SK-N-SH treated with all-trans-retinoic acid at 6 μM for 48 hours (cell line): ENCODE measurements around the gene PEMT.

Experiments
- ARNTL ChIP-seq: fragments of 450-650 bp; formaldehyde crosslinking; IDR thresholded peaks from 2 replicates; pipeline ENCODE4 v1.5.0; 2020; ENCODE audit warnings: low read depth, mild to moderate bottlenecking, moderate library complexity, borderline replicate concordance
- CSDC2 ChIP-seq: fragments of 250-450 bp; sonication (Bioruptor Pico); IDR thresholded peaks from 2 replicates; pipeline ENCODE4 v1.5.0; 2020; ENCODE audit warnings: mild to moderate bottlenecking, moderate library complexity
- CSRNP3 ChIP-seq: fragments of 250-450 bp; sonication (Bioruptor Pico); IDR thresholded peaks from 2 replicates; pipeline ENCODE4 v1.5.1; 2021; ENCODE audit warnings: mild to moderate bottlenecking, moderate library complexity
- ESRRG ChIP-seq: fragments of 250-450 bp; sonication (Bioruptor Pico); IDR thresholded peaks from 2 replicates; pipeline ENCODE4 v1.6.1; 2021; ENCODE audit warnings: mild to moderate bottlenecking
- GLIS3 ChIP-seq: fragments of 250-450 bp; sonication (Bioruptor Pico); IDR thresholded peaks from 2 replicates; pipeline ENCODE4 v1.5.0; 2020; ENCODE audit warnings: mild to moderate bottlenecking, moderate library complexity
- PPARA ChIP-seq: fragments of 250-450 bp; sonication (Bioruptor Pico); IDR thresholded peaks from 2 replicates; pipeline ENCODE4 v1.5.0; 2020; ENCODE audit warnings: mild to moderate bottlenecking, borderline replicate concordance
- RARB ChIP-seq: fragments of 250-450 bp; sonication (Bioruptor Pico); IDR thresholded peaks from 2 replicates; pipeline ENCODE4 v1.8.0; 2021; ENCODE audit warnings: mild to moderate bottlenecking, moderate library complexity
- SNAI2 ChIP-seq: fragments of 250-450 bp; sonication (Bioruptor Pico); IDR thresholded peaks from 2 replicates; pipeline ENCODE4 v1.5.0; 2020; ENCODE audit warnings: mild to moderate bottlenecking, moderate library complexity
- TOX ChIP-seq: fragments of 250-450 bp; sonication (Bioruptor Pico); IDR thresholded peaks from 2 replicates; pipeline ENCODE4 v1.8.0; 2021; ENCODE audit warnings: mild to moderate bottlenecking, moderate library complexity, borderline replicate concordance
- ZFP3 ChIP-seq: fragments of 250-450 bp; sonication (Bioruptor Pico); IDR thresholded peaks from 2 replicates; pipeline ENCODE4 v1.5.0; 2020; ENCODE audit warnings: mild to moderate bottlenecking, moderate library complexity
- ZFP30 ChIP-seq: fragments of 450-650 bp; formaldehyde crosslinking; IDR thresholded peaks from 2 replicates; pipeline ENCODE4 v1.5.0; 2022; ENCODE audit warnings: mild to moderate bottlenecking, moderate library complexity
- TF ChIP-seq, protein P1 (sequence below): fragments of 250-450 bp; sonication (Bioruptor Pico); IDR thresholded peaks from 2 replicates; pipeline ENCODE4 v1.8.0; 2020; ENCODE audit warnings: mild to moderate bottlenecking, moderate library complexity, borderline replicate concordance
- TF ChIP-seq, protein P2 (sequence below): fragments of 250-450 bp; sonication (Bioruptor Pico); IDR thresholded peaks from 2 replicates; pipeline ENCODE4 v1.5.1; 2020; ENCODE audit warnings: low read depth, mild to moderate bottlenecking, moderate library complexity

- TF ChIP-seq CSDC2 (CRISPR knock-in tag) (no peak), TOX (CRISPR knock-in tag) (no peak), CSRNP3 (no peak), ZFP3 (CRISPR knock-in tag) (no peak), PPARA (CRISPR knock-in tag) (no peak), RARB (no peak), ESRRG (CRISPR knock-in tag) (no peak), ARNTL (CRISPR knock-in tag) (no peak), SNAI2 (CRISPR knock-in tag) (no peak), ZFP30 (CRISPR knock-in tag) (no peak), GLIS3 (no peak)
- TF ChIP-seq, protein P1, sequence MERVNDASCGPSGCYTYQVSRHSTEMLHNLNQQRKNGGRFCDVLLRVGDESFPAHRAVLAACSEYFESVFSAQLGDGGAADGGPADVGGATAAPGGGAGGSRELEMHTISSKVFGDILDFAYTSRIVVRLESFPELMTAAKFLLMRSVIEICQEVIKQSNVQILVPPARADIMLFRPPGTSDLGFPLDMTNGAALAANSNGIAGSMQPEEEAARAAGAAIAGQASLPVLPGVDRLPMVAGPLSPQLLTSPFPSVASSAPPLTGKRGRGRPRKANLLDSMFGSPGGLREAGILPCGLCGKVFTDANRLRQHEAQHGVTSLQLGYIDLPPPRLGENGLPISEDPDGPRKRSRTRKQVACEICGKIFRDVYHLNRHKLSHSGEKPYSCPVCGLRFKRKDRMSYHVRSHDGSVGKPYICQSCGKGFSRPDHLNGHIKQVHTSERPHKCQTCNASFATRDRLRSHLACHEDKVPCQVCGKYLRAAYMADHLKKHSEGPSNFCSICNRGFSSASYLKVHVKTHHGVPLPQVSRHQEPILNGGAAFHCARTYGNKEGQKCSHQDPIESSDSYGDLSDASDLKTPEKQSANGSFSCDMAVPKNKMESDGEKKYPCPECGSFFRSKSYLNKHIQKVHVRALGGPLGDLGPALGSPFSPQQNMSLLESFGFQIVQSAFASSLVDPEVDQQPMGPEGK (CRISPR knock-in tag), result no peak
- TF ChIP-seq, protein P2, sequence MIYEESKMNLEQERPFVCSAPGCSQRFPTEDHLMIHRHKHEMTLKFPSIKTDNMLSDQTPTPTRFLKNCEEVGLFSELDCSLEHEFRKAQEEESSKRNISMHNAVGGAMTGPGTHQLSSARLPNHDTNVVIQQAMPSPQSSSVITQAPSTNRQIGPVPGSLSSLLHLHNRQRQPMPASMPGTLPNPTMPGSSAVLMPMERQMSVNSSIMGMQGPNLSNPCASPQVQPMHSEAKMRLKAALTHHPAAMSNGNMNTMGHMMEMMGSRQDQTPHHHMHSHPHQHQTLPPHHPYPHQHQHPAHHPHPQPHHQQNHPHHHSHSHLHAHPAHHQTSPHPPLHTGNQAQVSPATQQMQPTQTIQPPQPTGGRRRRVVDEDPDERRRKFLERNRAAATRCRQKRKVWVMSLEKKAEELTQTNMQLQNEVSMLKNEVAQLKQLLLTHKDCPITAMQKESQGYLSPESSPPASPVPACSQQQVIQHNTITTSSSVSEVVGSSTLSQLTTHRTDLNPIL (CRISPR knock-in tag), result no peak
Measured at GRCh38 chr17:17502741-17503565, 88.6 kb downstream of the PEMT start.
